SK-N-MC (cell line): ENCODE measurements around the gene HOXA6.

Source experiments
- EZH2 ChIP-seq: fragments of 200-600 bp; sonication (generic); IDR thresholded peaks from one replicate; pipeline ENCODE4 v1.6.1; 2017; ENCODE audit warnings: antibody characterized with exemption
- FOXP2 ChIP-seq: optimal IDR thresholded peaks from 2 replicates; pipeline ENCODE3; 2011; ENCODE audit warnings: mild to moderate bottlenecking, moderate library complexity; ENCODE audit not compliant: insufficient read depth; ENCODE audit errors: extremely low read length, control extremely low read depth
- POLR2AphosphoS5 ChIP-seq: IDR thresholded peaks from 2 replicates; pipeline ENCODE4 v1.6.1; 2012; ENCODE audit warnings: mild to moderate bottlenecking, low read depth, low read length, borderline replicate concordance

- TF ChIP-seq POLR2AphosphoS5 (no peak), EZH2 (no peak), FOXP2 (no peak)
These were observed 1.4 kb upstream of the HOXA6 start for GRCh38 chr7:27148756-27149641.
